Calu3 (cell line): ENCODE data around the gene ZNF593OS. TPM values are rescaled to one million over a fixed set of nuclear protein-coding genes. Genes with fewer than 3 reads are reported as not detected.

Experiments used
- BruUV-seq: library from RNA; stranded (reverse); fragments of 400-500 nt; replicated peaks from 2 replicates; lab custom pipeline; 2021; lab: Mats Ljungman, UMichigan
- CTCF ChIA-PET: fragments of 300-600 bp; sonication (Branson Sonifier 250); formaldehyde crosslinking; loops from one replicate; lab custom pipeline; 2022; ENCODE audit warnings: antibody characterized with exemption; lab: Charles Lee
- DNase-seq: peaks from one replicate; pipeline ENCODE4 v3.0.0; 2022
- H3K27ac Mint-ChIP-seq: one replicate; pipeline ENCODE4 v1.8.0; 2022; ENCODE audit warnings: mixed read lengths; ENCODE audit not compliant: unreplicated experiment
- H3K27me3 Mint-ChIP-seq: one replicate; pipeline ENCODE4 v1.8.0; 2022; ENCODE audit warnings: mixed read lengths; ENCODE audit not compliant: unreplicated experiment
- H3K36me3 Mint-ChIP-seq: one replicate; pipeline ENCODE4 v1.8.0; 2022; ENCODE audit warnings: mild to moderate bottlenecking, moderate library complexity, mixed read lengths; ENCODE audit not compliant: insufficient read depth, unreplicated experiment
- H3K4me1 Mint-ChIP-seq: one replicate; pipeline ENCODE4 v1.8.0; 2022; ENCODE audit warnings: mild to moderate bottlenecking, low read depth, mixed read lengths; ENCODE audit not compliant: unreplicated experiment
- H3K4me3 Mint-ChIP-seq: one replicate; pipeline ENCODE4 v1.8.0; 2022; ENCODE audit warnings: mild to moderate bottlenecking, low read depth, moderate library complexity, mixed read lengths; ENCODE audit not compliant: unreplicated experiment
- H3K9me3 Mint-ChIP-seq: one replicate; pipeline ENCODE4 v1.8.0; 2022; ENCODE audit warnings: low read depth, mixed read lengths; ENCODE audit not compliant: unreplicated experiment
- CTCF ChIP-seq: fragments of 200-600 bp; IDR thresholded peaks from one replicate; pipeline ENCODE4 v1.8.0; 2022; ENCODE audit warnings: antibody characterized with exemption; ENCODE audit not compliant: unreplicated experiment
- intact Hi-C: fragments of 100-400 bp; cut with micrococcal nuclease; formaldehyde crosslinking; loops from one replicate; pipeline ENCODE4 v1.10.0; 2022; ENCODE audit not compliant: unreplicated experiment
- total RNA-seq: library from RNA; stranded (reverse); gene quantifications from 2 replicates; pipeline ENCODE4 v1.2.3, GENCODE V29; 2022

Gene ZNF593OS
- total RNA-seq, 1 experiment from 2014 or later = not detected

- Mint-ChIP-seq H3K36me3 (peaks cover 14% of the 10 kb centered on the region), H3K27me3 (no peaks in the 10 kb centered on the region), H3K4me3 (peak overlapping the region; percentile 50), H3K9me3 (no peaks in the 10 kb centered on the region), H3K4me1 (peaks cover 36% of the 10 kb centered on the region), H3K27ac (peak overlapping the region; percentile 96)
- peak; percentile 66 for DNase-seq
- intact Hi-C loops = loop anchor here (2.0 kb wide), 1 partner anchor 16 kb away; the partner anchor contains the start of gene PDIK1L
- TF ChIP-seq CTCF = no peak
- CTCF ChIA-PET = interaction anchor here (0.6 to 3.2 kb wide), 7 partner anchors 13 to 403 kb away, joined by 3 to 16 read pairs (median 4); partner anchors contain the start of genes CEP85 and RPS6KA1
- no TSS peak for BruUV-seq
Observed at GRCh38 chr1:26126321-26127084, 45.1 kb downstream of the ZNF593OS start.

DNA sequence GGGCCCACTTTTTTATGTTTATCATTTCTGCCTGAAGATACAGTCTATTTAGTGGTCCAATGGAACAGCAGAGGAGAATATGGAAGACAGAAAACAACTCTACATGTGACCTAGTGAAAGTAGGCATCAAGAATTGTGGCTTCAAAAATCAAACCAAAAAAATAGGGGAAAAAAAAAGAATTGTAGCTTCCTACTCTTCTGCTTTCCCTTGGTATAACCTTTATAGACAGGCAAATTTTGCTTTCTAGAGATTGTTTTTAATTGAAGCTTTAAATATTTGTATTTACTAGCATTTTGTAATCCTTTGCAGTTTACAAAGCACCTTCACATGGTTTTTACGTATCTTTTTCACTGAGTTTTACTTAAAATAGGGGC, 45.7 kb downstream of the ZNF593OS start:
- CTCF ChIA-PET = interaction anchor here (0.6 to 3.2 kb wide), 5 partner anchors 13 to 282 kb away, joined by 3 to 16 read pairs (median 5); partner anchors contain the start of gene CEP85

DNA sequence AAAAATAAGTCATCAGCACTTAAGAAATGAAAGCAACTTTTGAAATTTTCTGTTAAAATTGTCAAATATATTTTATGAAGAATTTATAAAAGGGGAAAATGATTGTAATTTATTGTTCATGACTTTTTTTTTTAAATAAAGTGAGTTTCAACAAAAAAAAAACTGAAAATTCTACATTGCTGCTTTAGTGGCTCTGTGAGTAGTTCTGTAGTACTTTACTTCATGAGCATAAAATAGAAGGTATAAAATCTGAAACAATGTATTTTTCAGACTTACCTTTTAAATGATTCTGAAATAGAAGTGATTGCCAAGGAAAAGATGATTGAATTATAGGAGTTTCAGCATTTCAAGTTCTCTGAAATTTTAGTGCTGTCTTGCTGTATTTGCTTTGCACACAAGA, 46.2 kb downstream of the ZNF593OS start:
- intact Hi-C loops = no loop called here
- H3K27me3 Mint-ChIP-seq = no peaks in the 10 kb centered on the region
- no peak for DNase-seq
- peaks cover 14% of the 10 kb centered on the region for H3K36me3 Mint-ChIP-seq
- H3K4me1 Mint-ChIP-seq = peaks cover 36% of the 10 kb centered on the region
- peak overlapping the region; percentile 96 for H3K27ac Mint-ChIP-seq
- BruUV-seq = no TSS peak
- TF ChIP-seq CTCF = no peak
- no peaks in the 10 kb centered on the region for H3K9me3 Mint-ChIP-seq
- CTCF ChIA-PET = interaction anchor here (1.5 to 1.8 kb wide), 2 partner anchors 89 to 109 kb away, joined by 4 to 7 read pairs; partner anchors contain the start of gene CEP85
- H3K4me3 Mint-ChIP-seq = no peak overlapping the region

More for the DNA sequence above, 45.7 kb downstream of the ZNF593OS start:
- Mint-ChIP-seq H3K27ac (peak overlapping the region; percentile 96), H3K36me3 (peaks cover 14% of the 10 kb centered on the region), H3K4me1 (peaks cover 36% of the 10 kb centered on the region), H3K27me3 (no peaks in the 10 kb centered on the region), H3K4me3 (peak overlapping the region; percentile 50), H3K9me3 (no peaks in the 10 kb centered on the region)
- intact Hi-C loops = loop anchor here (2.0 kb wide), 1 partner anchor 15 kb away; the partner anchor contains the start of gene PDIK1L
- no peak for TF ChIP-seq CTCF
- no peak for DNase-seq
- TSS peak; percentile 94 for BruUV-seq

GRCh38 chr1:26124418-26125331, 47.0 kb downstream of the ZNF593OS start:
- no peaks in the 10 kb centered on the region for H3K27me3 Mint-ChIP-seq
- H3K36me3 Mint-ChIP-seq = peaks cover 16% of the 10 kb centered on the region
- peak overlapping the region; percentile 96 for H3K27ac Mint-ChIP-seq
- no peak for TF ChIP-seq CTCF
- intact Hi-C loops = no loop called here
- no peak for DNase-seq
- BruUV-seq = no TSS peak
- CTCF ChIA-PET = interaction anchor here (1.3 kb wide), 1 partner anchor 89 kb away, joined by 5 read pairs; no protein-coding TSS in a partner anchor
- peaks cover 36% of the 10 kb centered on the region for H3K4me1 Mint-ChIP-seq
- H3K4me3 Mint-ChIP-seq = no peak overlapping the region
- no peaks in the 10 kb centered on the region for H3K9me3 Mint-ChIP-seq
